ENCODE measurements around the gene RALGDS. TPM values are rescaled to one million over a fixed set of nuclear protein-coding genes. Genes with fewer than 3 reads are reported as not detected.

Gene RALGDS
- total and polyA plus RNA-seq, 2 experiments from 2014 or later = 8.6 to 20.3 TPM

GRCh38 chr9:133131506-133131905 lies 10.5 kb upstream of the RALGDS start:
- Mint-ChIP-seq H3K9me3 (no peaks in the 10 kb centered on the region), H3K27ac (no peak overlapping the region), H3K27me3 (ENCODE audit: insufficient read depth, low read depth, poor library complexity) (peaks cover 21% of the 10 kb centered on the region), H3K4me3 (no peak overlapping the region), H3K4me1 (peaks cover 14% of the 10 kb centered on the region), H3K36me3 (ENCODE audit: low read depth) (no peaks in the 10 kb centered on the region; the same call in 2 of the 3 replicates)
- Histone ChIP-seq H3K4me3 (no peak overlapping the region), H3K36me3 (ENCODE audit: insufficient read depth) (no peaks in the 10 kb centered on the region), H4K20me1 (replicated peaks; ENCODE audit: insufficient read depth) (peaks cover 10% of the 10 kb centered on the region; the same call in 1 of the 2 replicates), H3K27me3 (ENCODE audit: insufficient read depth) (no peaks in the 10 kb centered on the region), H2AFZ (no peak overlapping the region), H3K4me2 (no peak overlapping the region), H3F3A (replicated peaks; ENCODE audit: low read depth) (no peaks in the 10 kb centered on the region), H3K9me2 (ENCODE audit: insufficient read depth) (no peaks in the 10 kb centered on the region), H3K27ac (ENCODE audit: low read depth) (no peak overlapping the region), H3K79me2 (replicated peaks; ENCODE audit: insufficient read depth) (no peaks in the 10 kb centered on the region), H3K4me1 (ENCODE audit: insufficient read depth) (no peaks in the 10 kb centered on the region)
- DNase-seq (ENCODE audit: low spot score) = no peak
- no peak for ATAC-seq
- no peak for TF ChIP-seq CREB1 (CRISPR knock-in tag; IDR thresholded peaks at IDR 0.05; ENCODE audit: low read depth)
- TF ChIP-seq EZH2phosphoT487 (IDR thresholded peaks at IDR 0.05; ENCODE audit: unreplicated experiment) = no peak
- TF ChIP-seq, protein P1, sequence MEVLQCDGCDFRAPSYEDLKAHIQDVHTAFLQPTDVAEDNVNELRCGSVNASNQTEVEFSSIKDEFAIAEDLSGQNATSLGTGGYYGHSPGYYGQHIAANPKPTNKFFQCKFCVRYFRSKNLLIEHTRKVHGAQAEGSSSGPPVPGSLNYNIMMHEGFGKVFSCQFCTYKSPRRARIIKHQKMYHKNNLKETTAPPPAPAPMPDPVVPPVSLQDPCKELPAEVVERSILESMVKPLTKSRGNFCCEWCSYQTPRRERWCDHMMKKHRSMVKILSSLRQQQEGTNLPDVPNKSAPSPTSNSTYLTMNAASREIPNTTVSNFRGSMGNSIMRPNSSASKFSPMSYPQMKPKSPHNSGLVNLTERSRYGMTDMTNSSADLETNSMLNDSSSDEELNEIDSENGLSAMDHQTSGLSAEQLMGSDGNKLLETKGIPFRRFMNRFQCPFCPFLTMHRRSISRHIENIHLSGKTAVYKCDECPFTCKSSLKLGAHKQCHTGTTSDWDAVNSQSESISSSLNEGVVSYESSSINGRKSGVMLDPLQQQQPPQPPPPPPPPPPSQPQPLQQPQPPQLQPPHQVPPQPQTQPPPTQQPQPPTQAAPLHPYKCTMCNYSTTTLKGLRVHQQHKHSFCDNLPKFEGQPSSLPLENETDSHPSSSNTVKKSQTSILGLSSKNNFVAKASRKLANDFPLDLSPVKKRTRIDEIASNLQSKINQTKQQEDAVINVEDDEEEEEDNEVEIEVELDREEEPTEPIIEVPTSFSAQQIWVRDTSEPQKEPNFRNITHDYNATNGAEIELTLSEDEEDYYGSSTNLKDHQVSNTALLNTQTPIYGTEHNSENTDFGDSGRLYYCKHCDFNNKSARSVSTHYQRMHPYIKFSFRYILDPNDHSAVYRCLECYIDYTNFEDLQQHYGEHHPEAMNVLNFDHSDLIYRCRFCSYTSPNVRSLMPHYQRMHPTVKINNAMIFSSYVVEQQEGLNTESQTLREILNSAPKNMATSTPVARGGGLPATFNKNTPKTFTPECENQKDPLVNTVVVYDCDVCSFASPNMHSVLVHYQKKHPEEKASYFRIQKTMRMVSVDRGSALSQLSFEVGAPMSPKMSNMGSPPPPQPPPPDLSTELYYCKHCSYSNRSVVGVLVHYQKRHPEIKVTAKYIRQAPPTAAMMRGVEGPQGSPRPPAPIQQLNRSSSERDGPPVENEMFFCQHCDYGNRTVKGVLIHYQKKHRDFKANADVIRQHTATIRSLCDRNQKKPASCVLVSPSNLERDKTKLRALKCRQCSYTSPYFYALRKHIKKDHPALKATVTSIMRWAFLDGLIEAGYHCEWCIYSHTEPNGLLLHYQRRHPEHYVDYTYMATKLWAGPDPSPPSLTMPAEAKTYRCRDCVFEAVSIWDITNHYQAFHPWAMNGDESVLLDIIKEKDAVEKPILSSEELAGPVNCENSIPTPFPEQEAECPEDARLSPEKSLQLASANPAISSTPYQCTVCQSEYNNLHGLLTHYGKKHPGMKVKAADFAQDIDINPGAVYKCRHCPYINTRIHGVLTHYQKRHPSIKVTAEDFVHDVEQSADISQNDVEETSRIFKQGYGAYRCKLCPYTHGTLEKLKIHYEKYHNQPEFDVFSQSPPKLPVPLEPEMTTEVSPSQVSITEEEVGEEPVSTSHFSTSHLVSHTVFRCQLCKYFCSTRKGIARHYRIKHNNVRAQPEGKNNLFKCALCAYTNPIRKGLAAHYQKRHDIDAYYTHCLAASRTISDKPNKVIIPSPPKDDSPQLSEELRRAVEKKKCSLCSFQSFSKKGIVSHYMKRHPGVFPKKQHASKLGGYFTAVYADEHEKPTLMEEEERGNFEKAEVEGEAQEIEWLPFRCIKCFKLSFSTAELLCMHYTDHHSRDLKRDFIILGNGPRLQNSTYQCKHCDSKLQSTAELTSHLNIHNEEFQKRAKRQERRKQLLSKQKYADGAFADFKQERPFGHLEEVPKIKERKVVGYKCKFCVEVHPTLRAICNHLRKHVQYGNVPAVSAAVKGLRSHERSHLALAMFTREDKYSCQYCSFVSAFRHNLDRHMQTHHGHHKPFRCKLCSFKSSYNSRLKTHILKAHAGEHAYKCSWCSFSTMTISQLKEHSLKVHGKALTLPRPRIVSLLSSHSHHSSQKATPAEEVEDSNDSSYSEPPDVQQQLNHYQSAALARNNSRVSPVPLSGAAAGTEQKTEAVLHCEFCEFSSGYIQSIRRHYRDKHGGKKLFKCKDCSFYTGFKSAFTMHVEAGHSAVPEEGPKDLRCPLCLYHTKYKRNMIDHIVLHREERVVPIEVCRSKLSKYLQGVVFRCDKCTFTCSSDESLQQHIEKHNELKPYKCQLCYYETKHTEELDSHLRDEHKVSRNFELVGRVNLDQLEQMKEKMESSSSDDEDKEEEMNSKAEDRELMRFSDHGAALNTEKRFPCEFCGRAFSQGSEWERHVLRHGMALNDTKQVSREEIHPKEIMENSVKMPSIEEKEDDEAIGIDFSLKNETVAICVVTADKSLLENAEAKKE (CRISPR knock-in tag; IDR thresholded peaks at IDR 0.05) = no peak
- no peak for TF ChIP-seq ZNF114 (CRISPR knock-in tag; IDR thresholded peaks at IDR 0.05)

DNA sequence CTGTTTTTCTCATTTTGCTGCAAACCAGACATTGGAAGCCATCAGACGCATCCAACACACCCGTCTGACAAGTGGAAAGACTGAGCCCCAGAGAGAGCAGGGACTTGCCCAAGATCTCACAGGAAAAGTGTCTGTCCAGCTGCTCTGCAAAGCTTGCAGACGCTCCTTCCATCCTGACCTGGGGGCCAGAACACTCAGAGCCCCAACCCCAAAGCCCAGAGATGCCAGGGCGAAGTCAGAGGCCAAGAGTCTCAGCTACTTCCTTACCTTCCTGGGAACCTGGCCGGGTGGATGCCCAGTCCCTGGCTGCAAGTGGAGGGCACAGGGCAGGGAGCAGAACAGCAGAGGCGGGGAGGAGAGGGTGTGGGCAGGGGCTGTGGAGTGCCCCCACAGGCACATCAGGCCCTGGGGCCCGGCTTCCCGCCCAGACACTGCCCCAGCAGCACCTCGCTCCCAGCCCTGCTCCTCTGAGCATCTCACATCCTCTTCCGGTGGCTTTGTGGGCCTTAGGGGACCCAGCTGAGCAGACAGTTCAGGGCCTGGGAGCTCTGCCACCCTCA lies 9.7 kb upstream of the RALGDS start:
- ATAC-seq (no peak), DNase-seq (ENCODE audit: low spot score) (no peak)
- H2AFZ ChIP-seq = no peak overlapping the region
- no peak overlapping the region for H3K27ac Mint-ChIP-seq
- no peaks in the 10 kb centered on the region; the same call in 2 of the 3 replicates for H3K36me3 Mint-ChIP-seq (ENCODE audit: low read depth)
- no peaks in the 10 kb centered on the region for H3K36me3 ChIP-seq (ENCODE audit: insufficient read depth)
- no peaks in the 10 kb centered on the region for H3F3A ChIP-seq (replicated peaks; ENCODE audit: low read depth)
- no peak overlapping the region for H3K4me3 Mint-ChIP-seq
- H3K79me2 ChIP-seq (replicated peaks; ENCODE audit: insufficient read depth) = no peaks in the 10 kb centered on the region
- H3K9me3 Mint-ChIP-seq = no peaks in the 10 kb centered on the region
- H3K27ac ChIP-seq (ENCODE audit: low read depth) = no peak overlapping the region
- TF ChIP-seq ZNF114 (CRISPR knock-in tag; IDR thresholded peaks at IDR 0.05) = no peak
- no peak for TF ChIP-seq JUNB (IDR thresholded peaks at IDR 0.05; ENCODE audit: unreplicated experiment)
- no peak for TF ChIP-seq STAT1 (IDR thresholded peaks at IDR 0.05; ENCODE audit: unreplicated experiment)
- no peak for TF ChIP-seq NANOG (IDR thresholded peaks at IDR 0.05; ENCODE audit: borderline replicate concordance)
- TF ChIP-seq, protein P2, sequence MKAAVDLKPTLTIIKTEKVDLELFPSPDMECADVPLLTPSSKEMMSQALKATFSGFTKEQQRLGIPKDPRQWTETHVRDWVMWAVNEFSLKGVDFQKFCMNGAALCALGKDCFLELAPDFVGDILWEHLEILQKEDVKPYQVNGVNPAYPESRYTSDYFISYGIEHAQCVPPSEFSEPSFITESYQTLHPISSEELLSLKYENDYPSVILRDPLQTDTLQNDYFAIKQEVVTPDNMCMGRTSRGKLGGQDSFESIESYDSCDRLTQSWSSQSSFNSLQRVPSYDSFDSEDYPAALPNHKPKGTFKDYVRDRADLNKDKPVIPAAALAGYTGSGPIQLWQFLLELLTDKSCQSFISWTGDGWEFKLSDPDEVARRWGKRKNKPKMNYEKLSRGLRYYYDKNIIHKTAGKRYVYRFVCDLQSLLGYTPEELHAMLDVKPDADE (IDR thresholded peaks at IDR 0.05) = no peak
- TF ChIP-seq EZH2phosphoT487 (IDR thresholded peaks at IDR 0.05; ENCODE audit: unreplicated experiment) = no peak
- no peak for TF ChIP-seq ZNF331 (CRISPR knock-in tag; IDR thresholded peaks at IDR 0.05; ENCODE audit: low read depth)
- TF ChIP-seq POLR2AphosphoS5 (IDR thresholded peaks at IDR 0.05; ENCODE audit: low read depth) = no peak
- peaks cover 22% of the 10 kb centered on the region for H3K27me3 Mint-ChIP-seq (ENCODE audit: insufficient read depth, low read depth, poor library complexity)
- H3K4me1 Mint-ChIP-seq = peaks cover 14% of the 10 kb centered on the region
- H3K9me2 ChIP-seq (ENCODE audit: insufficient read depth) = no peaks in the 10 kb centered on the region
- no peak overlapping the region for H3K4me3 ChIP-seq
- H3K27me3 ChIP-seq (ENCODE audit: insufficient read depth) = no peaks in the 10 kb centered on the region
- no peaks in the 10 kb centered on the region for H3K4me1 ChIP-seq (ENCODE audit: insufficient read depth)
- peaks cover 10% of the 10 kb centered on the region; the same call in 1 of the 2 replicates for H4K20me1 ChIP-seq (replicated peaks; ENCODE audit: insufficient read depth)
- no peak overlapping the region for H3K4me2 ChIP-seq
